Measurements from ENCODE around the gene GAS2L1.
"Not testable (repeated sequence)": the region's sequence is repeated elsewhere in the genome, so short reads cannot be mapped to it uniquely, and the experiment has no call there.

Gene GAS2L1

GRCh38 chr22:29344137-29344536 is 37.7 kb downstream of the GAS2L1 start:
- no peak for DNase-seq

GRCh38 chr22:29344889-29345288 is 38.4 kb downstream of the GAS2L1 start:
- DNase-seq, result not testable (repeated sequence)

DNA sequence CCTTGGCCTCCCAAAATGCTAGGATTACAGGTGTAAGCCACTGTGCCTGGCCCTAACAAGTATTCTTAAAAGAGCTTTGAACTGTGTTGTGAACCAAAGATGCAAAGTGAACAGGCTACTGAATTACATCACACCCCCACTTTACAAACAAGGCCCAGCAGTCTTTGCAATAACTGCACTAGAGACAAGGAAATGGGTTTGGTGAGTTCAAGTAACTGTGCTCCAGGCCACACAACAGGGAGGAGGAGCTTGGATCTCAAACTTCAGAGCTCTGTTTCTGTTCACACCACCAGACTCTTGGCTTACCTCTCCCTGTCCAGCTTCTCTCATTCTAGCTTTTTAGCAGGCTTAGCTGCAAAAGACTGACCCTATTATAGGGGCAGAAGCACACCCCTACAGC is 39.5 kb downstream of the GAS2L1 start:
- no peak for DNase-seq

GRCh38 chr22:29346659-29347058 is 40.2 kb downstream of the GAS2L1 start:
- no peak for DNase-seq

GRCh38 chr22:29348041-29348440 is 41.6 kb downstream of the GAS2L1 start:
- no peak for DNase-seq

- no peak for DNase-seq
These were observed 42.5 kb downstream of the GAS2L1 start for GRCh38 chr22:29348956-29349355.

GRCh38 chr22:29351042-29351441 is 44.6 kb downstream of the GAS2L1 start:
- DNase-seq, result no peak

DNA sequence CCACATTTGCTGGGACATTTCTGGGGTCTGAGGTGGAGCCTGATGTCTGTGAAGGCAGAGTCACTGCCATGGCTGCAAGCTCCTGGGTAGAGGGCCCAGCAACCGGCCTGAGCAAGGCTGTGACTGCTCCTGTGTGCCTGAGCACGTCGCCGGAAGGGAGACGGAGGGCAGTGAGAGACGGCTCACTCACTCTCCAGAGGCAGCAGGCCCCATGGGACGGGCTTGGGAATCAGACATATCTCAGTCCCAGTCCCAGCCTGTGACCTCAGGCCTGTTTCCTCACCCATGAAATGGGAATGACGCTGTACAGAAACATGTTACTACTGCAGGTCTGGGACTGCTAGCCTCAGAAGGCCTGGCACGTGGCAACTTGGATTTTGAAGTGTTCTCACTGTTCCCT is 45.4 kb downstream of the GAS2L1 start:
- no peak for DNase-seq

DNA sequence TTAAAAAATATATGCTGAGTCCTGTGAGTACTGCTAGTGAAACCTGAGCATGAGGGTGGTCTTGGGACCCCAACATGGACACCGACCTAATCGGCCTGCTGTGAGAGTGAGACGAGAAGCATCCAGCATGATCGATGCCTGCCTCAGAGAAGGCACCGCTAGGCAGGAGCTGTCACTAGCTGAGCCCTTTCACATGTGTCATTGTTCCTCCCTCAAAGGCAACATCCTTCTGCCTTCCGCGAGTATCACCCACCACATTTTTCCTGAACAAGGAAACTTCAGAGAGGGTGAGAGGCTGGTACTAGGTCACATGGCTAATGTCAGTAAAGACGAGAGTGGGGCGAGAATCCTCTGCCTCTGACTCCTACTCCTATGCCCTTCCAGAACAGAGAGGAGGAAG is 46.3 kb downstream of the GAS2L1 start:
- DNase-seq, result no peak

GRCh38 chr22:29353286-29353685 is 46.8 kb downstream of the GAS2L1 start:
- no peak for DNase-seq

DNA sequence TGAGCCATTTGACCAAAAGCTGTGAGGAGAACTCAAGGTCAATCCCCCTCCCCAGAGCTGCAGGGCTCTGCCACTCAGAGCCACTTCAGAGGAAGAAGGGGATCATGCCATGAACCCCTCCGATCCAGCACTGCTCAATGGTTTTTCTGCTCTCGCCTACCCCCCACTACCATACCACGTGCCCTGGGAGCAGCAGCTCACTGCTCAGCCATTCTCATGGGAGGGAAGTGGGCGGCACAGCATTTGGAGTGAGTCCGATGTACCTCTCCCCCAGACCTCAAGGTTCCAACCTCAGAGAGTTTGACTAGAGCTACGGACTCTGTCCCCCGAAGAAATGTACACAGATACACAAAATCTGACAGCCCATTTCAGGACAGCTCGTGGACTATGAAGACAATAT is 47.4 kb downstream of the GAS2L1 start:
- DNase-seq, result no peak

GRCh38 chr22:29357193-29357890 is 50.9 kb downstream of the GAS2L1 start:
- not testable (repeated sequence) for DNase-seq

DNA sequence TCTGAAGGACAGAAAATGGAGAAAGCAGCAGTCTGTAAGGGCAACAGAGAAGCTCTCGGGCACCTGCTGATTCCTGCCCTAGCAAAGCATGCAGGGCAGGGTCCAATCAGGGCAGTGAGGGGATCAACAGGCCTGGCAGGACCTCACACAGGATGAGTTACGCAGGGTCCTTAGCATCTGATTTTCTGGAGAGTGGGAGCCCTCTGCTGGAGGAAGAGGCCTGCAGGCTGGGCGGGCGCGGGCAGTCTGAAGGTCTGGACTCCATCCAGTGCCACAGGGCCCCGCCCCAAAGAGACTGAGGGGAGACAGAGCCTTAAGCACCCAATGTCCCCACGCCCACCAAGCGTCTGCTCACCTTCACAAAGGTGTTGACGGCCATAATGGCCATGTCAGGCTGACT is 53.0 kb downstream of the GAS2L1 start:
- DNase-seq, result no peak

Measured in activated naive CD4-positive, alpha-beta T cell (primary cell).